Left forelimb (tissue), 1 donor: ENCODE data around the gene UBXN7.
"Not testable (repeated sequence)": the region's sequence is repeated elsewhere in the genome, so short reads cannot be mapped to it uniquely, and the experiment has no call there.

ENCODE experiments used
- DNase-seq: peaks from one replicate; pipeline ENCODE4 v3.0.0-alpha.2; 2018; ENCODE audit warnings: low spot score

UBXN7 gene

GRCh38 chr3:196316799-196317686, 115.2 kb downstream of the UBXN7 start:
- not testable (repeated sequence) for DNase-seq

GRCh38 chr3:196315821-196316220, 116.4 kb downstream of the UBXN7 start:
- DNase-seq, result no peak

- no peak for DNase-seq
Measured at GRCh38 chr3:196314597-196314996, 117.6 kb downstream of the UBXN7 start.

DNA sequence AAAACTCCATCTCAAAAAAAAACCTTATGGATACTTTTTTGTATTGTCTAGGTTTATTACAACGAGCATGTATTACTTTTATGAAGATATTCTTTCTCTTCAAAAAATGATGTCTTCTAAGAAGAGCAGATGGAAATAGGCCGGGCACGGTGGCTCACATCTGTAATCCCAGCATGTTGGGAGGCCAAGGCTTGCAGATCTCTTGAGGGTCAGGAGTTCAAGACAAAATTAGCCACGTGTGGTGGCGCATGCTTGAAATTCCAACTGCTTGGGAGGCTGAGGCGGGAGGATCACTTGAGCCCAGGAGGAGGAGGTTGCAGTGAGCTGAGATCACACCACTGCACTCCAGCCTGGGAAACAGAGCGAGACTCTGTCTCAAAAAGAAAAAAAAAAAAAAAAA, 118.1 kb downstream of the UBXN7 start:
- DNase-seq, result not testable (repeated sequence)

GRCh38 chr3:196302960-196303359, 129.3 kb downstream of the UBXN7 start:
- DNase-seq, result not testable (repeated sequence)

- DNase-seq, result not testable (repeated sequence)
Measured at GRCh38 chr3:196302551-196302950, 129.7 kb downstream of the UBXN7 start.

DNA sequence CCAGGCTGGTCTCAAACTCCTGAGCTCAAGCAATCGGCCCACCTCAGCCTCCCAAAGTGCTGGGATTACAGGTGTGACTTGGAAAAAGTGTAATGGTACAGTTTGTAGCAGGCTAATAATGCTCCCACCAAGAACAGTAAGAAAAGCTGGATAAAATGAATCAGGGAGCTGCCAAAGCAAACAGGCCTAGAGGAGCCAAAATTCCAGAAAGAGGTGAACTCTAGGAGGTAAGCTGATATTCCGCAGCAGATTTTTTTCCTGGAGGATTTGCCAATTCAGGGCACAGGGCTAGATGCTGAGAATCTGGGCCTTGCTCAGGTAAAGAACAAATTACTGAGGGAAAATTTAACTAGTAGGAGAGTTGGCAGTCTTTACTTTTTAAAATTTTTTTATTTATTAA, 133.7 kb downstream of the UBXN7 start:
- DNase-seq, result no peak
